Stimulated activated CD4-positive, alpha-beta T cell treated with anti-CD3 and anti-CD28 coated beads, Interleukin-2, amount 100 ng/mL, for 4 hours (primary cell): ENCODE results near the gene ZGPAT.
A peak's percentile ranks its signal among the peaks of the same experiment; 100 is the strongest.
"Not testable (repeated sequence)": the region's sequence is repeated elsewhere in the genome, so short reads cannot be mapped to it uniquely, and the experiment has no call there.

Experiments used
- DNase-seq: peaks from one replicate; pipeline ENCODE4 v3.0.0-alpha.2; 2020; ENCODE audit warnings: low read depth

The ZGPAT gene

GRCh38 chr20:63703471-63703975 lies 4.3 kb upstream of the ZGPAT start:
- DNase-seq, result no peak

GRCh38 chr20:63703976-63704748 lies 3.7 kb upstream of the ZGPAT start:
- DNase-seq, result no peak

- DNase-seq, result no peak
Measured at GRCh38 chr20:63704749-63705117, 3.1 kb upstream of the ZGPAT start.

- no peak for DNase-seq
Measured at GRCh38 chr20:63705232-63706026, 2.4 kb upstream of the ZGPAT start.

- no peak for DNase-seq
Measured at GRCh38 chr20:63706027-63706695, 1.7 kb upstream of the ZGPAT start.

GRCh38 chr20:63706852-63707557 lies 834 bp upstream of the ZGPAT start:
- DNase-seq, result peak; percentile 67

- no peak for DNase-seq
Measured at GRCh38 chr20:63708301-63709148, 686 bp downstream of the ZGPAT start.

GRCh38 chr20:63709149-63709527 lies 1.3 kb downstream of the ZGPAT start:
- DNase-seq, result no peak

- DNase-seq, result no peak
Measured at GRCh38 chr20:63711085-63711645, 3.3 kb downstream of the ZGPAT start.

- no peak for DNase-seq
Measured at GRCh38 chr20:63712191-63712590, 4.4 kb downstream of the ZGPAT start.

GRCh38 chr20:63714858-63715257 lies 7.0 kb downstream of the ZGPAT start:
- DNase-seq, result no peak

GRCh38 chr20:63718996-63719395 lies 11.2 kb downstream of the ZGPAT start:
- no peak for DNase-seq

GRCh38 chr20:63722967-63723622 lies 15.3 kb downstream of the ZGPAT start:
- DNase-seq, result not testable (repeated sequence)

- DNase-seq, result not testable (repeated sequence)
Measured at GRCh38 chr20:63730189-63730733, 22.4 kb downstream of the ZGPAT start.

GRCh38 chr20:63731410-63731809 lies 23.6 kb downstream of the ZGPAT start:
- DNase-seq, result no peak

- DNase-seq, result no peak
Measured at GRCh38 chr20:63732118-63733095, 24.6 kb downstream of the ZGPAT start.

- no peak for DNase-seq
Measured at GRCh38 chr20:63733117-63733516, 25.3 kb downstream of the ZGPAT start.

- no peak for DNase-seq
Measured at GRCh38 chr20:63733579-63734081, 25.8 kb downstream of the ZGPAT start.
